PC-9 (cell line): ENCODE measurements around the gene ITGA5. TPM values are rescaled to one million over a fixed set of nuclear protein-coding genes. Genes with fewer than 3 reads are reported as not detected.
A peak's percentile ranks its signal among the peaks of the same experiment; 100 is the strongest.

ENCODE experiments used
- BruUV-seq: library from RNA; stranded (reverse); fragments of 400-500 nt; replicated peaks from 2 replicates; lab custom pipeline; 2021; lab: Mats Ljungman, UMichigan
- CTCF ChIA-PET: fragments of 300-600 bp; sonication (Branson Sonifier 250); formaldehyde crosslinking; loops from one replicate; lab custom pipeline; 2022; ENCODE audit warnings: antibody characterized with exemption; lab: Charles Lee
- POLR2A ChIA-PET: fragments of 300-600 bp; sonication (Branson Sonifier 250); formaldehyde crosslinking; loops from one replicate; lab custom pipeline; 2022; ENCODE audit warnings: antibody characterized with exemption; ENCODE audit not compliant: unreplicated experiment; lab: Charles Lee
- DNase-seq, 2 experiments: peaks; one replicate each; pipeline versions ENCODE4 v3.0.0 to v3.0.0-alpha.2; 2015 to 2022; ENCODE audit warnings: mixed read lengths in 1 of 2
- H2AFZ ChIP-seq: fragments of 200-600 bp; sonication (generic); 2 replicates; pipeline ENCODE4 v1.8.1; 2017; ENCODE audit warnings: antibody characterized with exemption
- H3F3A ChIP-seq: fragments of 200-600 bp; sonication (generic); 2 replicates; pipeline ENCODE4 v1.8.1; 2017; ENCODE audit warnings: antibody characterized with exemption, mild to moderate bottlenecking, low read depth; ENCODE audit not compliant: insufficient read depth
- H3K27ac ChIP-seq: fragments of 200-600 bp; sonication (generic); 2 replicates; pipeline ENCODE4 v1.6.1; 2016; ENCODE audit warnings: mixed run types
- H3K27me3 ChIP-seq: fragments of 200-600 bp; sonication (generic); 2 replicates; pipeline ENCODE4 v1.6.1; 2016; ENCODE audit warnings: low read depth, mixed run types; ENCODE audit not compliant: insufficient read depth
- H3K36me3 ChIP-seq: fragments of 200-600 bp; sonication (generic); 2 replicates; pipeline ENCODE4 v1.6.1; 2016; ENCODE audit warnings: low read depth, mixed run types
- H3K4me1 ChIP-seq: fragments of 200-600 bp; sonication (generic); replicated peaks from 2 replicates; pipeline ENCODE4 v1.6.1; 2016; ENCODE audit warnings: mixed run types; ENCODE audit not compliant: insufficient read depth
- H3K4me2 ChIP-seq: fragments of 200-600 bp; sonication (generic); 2 replicates; pipeline ENCODE4 v1.6.1; 2017; ENCODE audit warnings: mixed run types
- H3K4me3 ChIP-seq: fragments of 200-600 bp; sonication (generic); 2 replicates; pipeline ENCODE4 v1.6.1; 2016; ENCODE audit warnings: mixed run types
- H3K79me2 ChIP-seq: fragments of 200-600 bp; sonication (generic); 2 replicates; pipeline ENCODE4 v1.6.1; 2017; ENCODE audit warnings: low read depth, mixed run types
- H3K9me2 ChIP-seq: fragments of 200-600 bp; sonication (generic); 2 replicates; pipeline ENCODE4 v1.8.1; 2017; ENCODE audit warnings: mild to moderate bottlenecking; ENCODE audit not compliant: insufficient read depth
- H3K9me3 ChIP-seq: fragments of 200-600 bp; sonication (generic); 2 replicates; pipeline ENCODE4 v1.8.1; 2016; ENCODE audit warnings: low read depth; ENCODE audit not compliant: insufficient read depth
- H4K20me1 ChIP-seq: fragments of 200-600 bp; sonication (generic); 2 replicates; pipeline ENCODE4 v1.8.1; 2017; ENCODE audit not compliant: insufficient read depth
- EZH2 ChIP-seq: fragments of 200-600 bp; sonication (generic); IDR thresholded peaks from 2 replicates; pipeline ENCODE4 v1.8.0; 2017; ENCODE audit warnings: antibody characterized with exemption, low read depth
- intact Hi-C: fragments of 100-400 bp; cut with micrococcal nuclease; formaldehyde crosslinking; loops from one replicate; pipeline ENCODE4 v1.10.0; 2022; ENCODE audit not compliant: unreplicated experiment
- total RNA-seq: library from RNA; stranded (reverse); gene quantifications from 2 replicates; pipeline ENCODE4 v1.2.3, GENCODE V29; 2021
- TF ChIP-seq, protein P1 (sequence below): fragments of 200-600 bp; sonication (generic); conservative IDR thresholded peaks from 2 replicates; pipeline ENCODE4 v1.6.1; 2017; ENCODE audit warnings: mixed run types, antibody characterized with exemption, mild to moderate bottlenecking, moderate library complexity

The ITGA5 gene
- total RNA-seq, 1 experiment from 2014 or later = 28.4 TPM

GRCh38 chr12:54424224-54424623, 5.2 kb upstream of the ITGA5 start:
- no peaks in the 10 kb centered on the region for H3K36me3 ChIP-seq
- H3K27me3 ChIP-seq = no peaks in the 10 kb centered on the region
- ChIA-PET POLR2A (no interaction called here), CTCF (interaction anchor here (0.5 kb wide), 1 partner anchor 28 kb away, joined by 3 read pairs; no protein-coding TSS in a partner anchor)
- H2AFZ ChIP-seq = no peak overlapping the region
- no TSS peak for BruUV-seq
- peaks cover 19% of the 10 kb centered on the region for H3F3A ChIP-seq
- no peak overlapping the region for H3K27ac ChIP-seq
- no peaks in the 10 kb centered on the region for H3K9me2 ChIP-seq
- no peak for DNase-seq
- no peak overlapping the region for H3K4me2 ChIP-seq
- H4K20me1 ChIP-seq = no peaks in the 10 kb centered on the region
- peaks cover 46% of the 10 kb centered on the region for H3K4me1 ChIP-seq
- no peak overlapping the region for H3K4me3 ChIP-seq
- H3K9me3 ChIP-seq = no peaks in the 10 kb centered on the region
- TF ChIP-seq, protein P1, sequence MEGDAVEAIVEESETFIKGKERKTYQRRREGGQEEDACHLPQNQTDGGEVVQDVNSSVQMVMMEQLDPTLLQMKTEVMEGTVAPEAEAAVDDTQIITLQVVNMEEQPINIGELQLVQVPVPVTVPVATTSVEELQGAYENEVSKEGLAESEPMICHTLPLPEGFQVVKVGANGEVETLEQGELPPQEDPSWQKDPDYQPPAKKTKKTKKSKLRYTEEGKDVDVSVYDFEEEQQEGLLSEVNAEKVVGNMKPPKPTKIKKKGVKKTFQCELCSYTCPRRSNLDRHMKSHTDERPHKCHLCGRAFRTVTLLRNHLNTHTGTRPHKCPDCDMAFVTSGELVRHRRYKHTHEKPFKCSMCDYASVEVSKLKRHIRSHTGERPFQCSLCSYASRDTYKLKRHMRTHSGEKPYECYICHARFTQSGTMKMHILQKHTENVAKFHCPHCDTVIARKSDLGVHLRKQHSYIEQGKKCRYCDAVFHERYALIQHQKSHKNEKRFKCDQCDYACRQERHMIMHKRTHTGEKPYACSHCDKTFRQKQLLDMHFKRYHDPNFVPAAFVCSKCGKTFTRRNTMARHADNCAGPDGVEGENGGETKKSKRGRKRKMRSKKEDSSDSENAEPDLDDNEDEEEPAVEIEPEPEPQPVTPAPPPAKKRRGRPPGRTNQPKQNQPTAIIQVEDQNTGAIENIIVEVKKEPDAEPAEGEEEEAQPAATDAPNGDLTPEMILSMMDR = no peak
- no peak for TF ChIP-seq EZH2
- intact Hi-C loops = no loop called here
- H3K79me2 ChIP-seq = no peaks in the 10 kb centered on the region

GRCh38 chr12:54423816-54424150, 4.7 kb upstream of the ITGA5 start:
- no peak for DNase-seq
- BruUV-seq = no TSS peak
- no peak for TF ChIP-seq EZH2
- TF ChIP-seq, protein P1 = no peak
- no peaks in the 10 kb centered on the region for H4K20me1 ChIP-seq
- peaks cover 19% of the 10 kb centered on the region for H3F3A ChIP-seq
- H3K27ac ChIP-seq = no peak overlapping the region
- peaks cover 2% of the 10 kb centered on the region; the same call in 1 of the 2 replicates for H3K79me2 ChIP-seq
- ChIA-PET POLR2A (no interaction called here), CTCF (no interaction called here)
- H3K4me1 ChIP-seq = peaks cover 46% of the 10 kb centered on the region
- H3K36me3 ChIP-seq = no peaks in the 10 kb centered on the region
- no peak overlapping the region; the same call in 1 of the 2 replicates for H2AFZ ChIP-seq
- H3K9me2 ChIP-seq = no peaks in the 10 kb centered on the region
- no peaks in the 10 kb centered on the region for H3K9me3 ChIP-seq
- no peak overlapping the region for H3K4me3 ChIP-seq
- 0 out of 2 replicates have a peak overlapping the region, but pooled peaks have one; percentile 19 for H3K4me2 ChIP-seq
- intact Hi-C loops = no loop called here
- no peaks in the 10 kb centered on the region for H3K27me3 ChIP-seq

GRCh38 chr12:54421879-54422250, 2.8 kb upstream of the ITGA5 start:
- peak overlapping the region; percentile 17 for H3K4me2 ChIP-seq
- POLR2A ChIA-PET = no interaction called here

More at GRCh38 chr12:54421879-54422250, 2.8 kb upstream of the ITGA5 start:
- no TSS peak for BruUV-seq
- peaks cover 19% of the 10 kb centered on the region for H3F3A ChIP-seq
- peak in 1 of 2 experiments; percentile 33 for DNase-seq
- H3K27me3 ChIP-seq = no peaks in the 10 kb centered on the region
- H3K79me2 ChIP-seq = peaks cover 16% of the 10 kb centered on the region; the same call in 1 of the 2 replicates
- H3K4me3 ChIP-seq = no peak overlapping the region
- peak overlapping the region; percentile 23; the same call in 1 of the 2 replicates for H2AFZ ChIP-seq
- no peaks in the 10 kb centered on the region for H4K20me1 ChIP-seq
- CTCF ChIA-PET = no interaction called here
- peaks cover 57% of the 10 kb centered on the region for H3K4me1 ChIP-seq
- H3K27ac ChIP-seq = peak overlapping the region; percentile 24; the same call in 1 of the 2 replicates
- no peaks in the 10 kb centered on the region for H3K36me3 ChIP-seq
- TF ChIP-seq EZH2 = no peak
- TF ChIP-seq, protein P1 = no peak
- H3K9me3 ChIP-seq = no peaks in the 10 kb centered on the region
- H3K9me2 ChIP-seq = no peaks in the 10 kb centered on the region
- intact Hi-C loops = no loop called here
